Stimulated activated CD4-positive, alpha-beta T cell treated with anti-CD3 and anti-CD28 coated beads, TNF-alpha, amount 100 ng/mL, for 24 hours (primary cell): Measurements from ENCODE around the gene TRIO.

Source experiments
- DNase-seq, 3 experiments: peaks; one replicate each; pipeline ENCODE4 v3.0.0-alpha.2; 2020; ENCODE audit warnings: low read depth in 3 of 3

Gene TRIO

GRCh38 chr5:14357851-14358250 lies 214.7 kb downstream of the TRIO start:
- DNase-seq = no peak

GRCh38 chr5:14358536-14358935 lies 215.4 kb downstream of the TRIO start:
- DNase-seq = no peak

- no peak for DNase-seq
Observed at GRCh38 chr5:14359069-14360043, 216.2 kb downstream of the TRIO start.

- DNase-seq = no peak
Observed at GRCh38 chr5:14362491-14362890, 219.3 kb downstream of the TRIO start.

- no peak for DNase-seq
Observed at GRCh38 chr5:14364096-14364495, 221.0 kb downstream of the TRIO start.

- no peak for DNase-seq
Observed at GRCh38 chr5:14364576-14365472, 221.7 kb downstream of the TRIO start.

- no peak for DNase-seq
Observed at GRCh38 chr5:14365831-14366430, 222.8 kb downstream of the TRIO start.

GRCh38 chr5:14366763-14367162 lies 223.6 kb downstream of the TRIO start:
- DNase-seq = no peak

GRCh38 chr5:14367364-14367763 lies 224.2 kb downstream of the TRIO start:
- DNase-seq = no peak

GRCh38 chr5:14369780-14370179 lies 226.6 kb downstream of the TRIO start:
- DNase-seq = no peak

- no peak for DNase-seq
Observed at GRCh38 chr5:14370386-14370785, 227.2 kb downstream of the TRIO start.

- no peak for DNase-seq
Observed at GRCh38 chr5:14373685-14374084, 230.5 kb downstream of the TRIO start.

- DNase-seq = no peak
Observed at GRCh38 chr5:14374100-14374499, 231.0 kb downstream of the TRIO start.

GRCh38 chr5:14376789-14377188 lies 233.6 kb downstream of the TRIO start:
- DNase-seq = no peak

GRCh38 chr5:14379739-14380497 lies 236.8 kb downstream of the TRIO start:
- no peak for DNase-seq

GRCh38 chr5:14380712-14381111 lies 237.6 kb downstream of the TRIO start:
- DNase-seq = no peak

GRCh38 chr5:14382640-14383039 lies 239.5 kb downstream of the TRIO start:
- no peak for DNase-seq

- no peak for DNase-seq
Observed at GRCh38 chr5:14383923-14384322, 240.8 kb downstream of the TRIO start.

- no peak for DNase-seq
Observed at GRCh38 chr5:14385019-14385418, 241.9 kb downstream of the TRIO start.

GRCh38 chr5:14386884-14387624 lies 243.9 kb downstream of the TRIO start:
- DNase-seq = no peak

- no peak for DNase-seq
Observed at GRCh38 chr5:14388741-14389140, 245.6 kb downstream of the TRIO start.
